ENCODE results near the gene ARHGAP33.

Gene ARHGAP33

GRCh38 chr19:35732540-35733179, 42.7 kb upstream of the ARHGAP33 start:
- Histone ChIP-seq H3K27me3 (ENCODE audit: control insufficient read depth, insufficient read depth, low read length) (no peaks in the 10 kb centered on the region), H3K4me3 (ENCODE audit: low read depth, low read length) (no peak overlapping the region), H3K27ac (ENCODE audit: low read depth, low read length) (no peak overlapping the region), H3K36me3 (ENCODE audit: control insufficient read depth, insufficient read depth, low read length) (peaks cover 92% of the 10 kb centered on the region), H3K9me3 (ENCODE audit: control insufficient read depth, insufficient read depth, low read depth, low read length) (no peaks in the 10 kb centered on the region), H3K9ac (ENCODE audit: low read length) (no peak overlapping the region), H3K4me1 (ENCODE audit: control insufficient read depth, insufficient read depth, low read length) (no peaks in the 10 kb centered on the region)

- no peaks in the 10 kb centered on the region for H3K9me3 ChIP-seq (ENCODE audit: control insufficient read depth, insufficient read depth, low read depth, low read length)
- H3K27ac ChIP-seq (ENCODE audit: low read depth, low read length): no peak overlapping the region
- no peaks in the 10 kb centered on the region for H3K27me3 ChIP-seq (ENCODE audit: control insufficient read depth, insufficient read depth, low read length)
- no peak overlapping the region for H3K4me3 ChIP-seq (ENCODE audit: low read depth, low read length)
- no peaks in the 10 kb centered on the region for H3K4me1 ChIP-seq (ENCODE audit: control insufficient read depth, insufficient read depth, low read length)
- peaks cover 92% of the 10 kb centered on the region for H3K36me3 ChIP-seq (ENCODE audit: control insufficient read depth, insufficient read depth, low read length)
- no peak overlapping the region for H3K9ac ChIP-seq (ENCODE audit: low read length)
These were observed 41.9 kb upstream of the ARHGAP33 start for GRCh38 chr19:35733180-35734125.

GRCh38 chr19:35734273-35734672, 41.1 kb upstream of the ARHGAP33 start:
- H3K27ac ChIP-seq (ENCODE audit: low read depth, low read length): no peak overlapping the region
- H3K9ac ChIP-seq (ENCODE audit: low read length): no peak overlapping the region
- H3K4me1 ChIP-seq (ENCODE audit: control insufficient read depth, insufficient read depth, low read length): no peaks in the 10 kb centered on the region
- H3K27me3 ChIP-seq (ENCODE audit: control insufficient read depth, insufficient read depth, low read length): no peaks in the 10 kb centered on the region
- no peak overlapping the region for H3K4me3 ChIP-seq (ENCODE audit: low read depth, low read length)
- peaks cover 90% of the 10 kb centered on the region for H3K36me3 ChIP-seq (ENCODE audit: control insufficient read depth, insufficient read depth, low read length)
- no peaks in the 10 kb centered on the region for H3K9me3 ChIP-seq (ENCODE audit: control insufficient read depth, insufficient read depth, low read depth, low read length)

- H3K4me3 ChIP-seq (ENCODE audit: low read depth, low read length): no peak overlapping the region
- H3K9me3 ChIP-seq (ENCODE audit: control insufficient read depth, insufficient read depth, low read depth, low read length): no peaks in the 10 kb centered on the region
- no peaks in the 10 kb centered on the region for H3K4me1 ChIP-seq (ENCODE audit: control insufficient read depth, insufficient read depth, low read length)
- H3K9ac ChIP-seq (ENCODE audit: low read length): no peak overlapping the region
- H3K27me3 ChIP-seq (ENCODE audit: control insufficient read depth, insufficient read depth, low read length): no peaks in the 10 kb centered on the region
- H3K27ac ChIP-seq (ENCODE audit: low read depth, low read length): no peak overlapping the region
- H3K36me3 ChIP-seq (ENCODE audit: control insufficient read depth, insufficient read depth, low read length): peaks cover 84% of the 10 kb centered on the region
These were observed 40.5 kb upstream of the ARHGAP33 start for GRCh38 chr19:35734889-35735288.

GRCh38 chr19:35736913-35737886, 38.2 kb upstream of the ARHGAP33 start:
- Histone ChIP-seq H3K36me3 (ENCODE audit: control insufficient read depth, insufficient read depth, low read length) (peaks cover 61% of the 10 kb centered on the region), H3K27me3 (ENCODE audit: control insufficient read depth, insufficient read depth, low read length) (no peaks in the 10 kb centered on the region), H3K27ac (ENCODE audit: low read depth, low read length) (no peak overlapping the region), H3K4me1 (ENCODE audit: control insufficient read depth, insufficient read depth, low read length) (no peaks in the 10 kb centered on the region), H3K9ac (ENCODE audit: low read length) (no peak overlapping the region), H3K9me3 (ENCODE audit: control insufficient read depth, insufficient read depth, low read depth, low read length) (no peaks in the 10 kb centered on the region), H3K4me3 (ENCODE audit: low read depth, low read length) (no peak overlapping the region)

GRCh38 chr19:35738021-35738886, 37.1 kb upstream of the ARHGAP33 start:
- Histone ChIP-seq H3K36me3 (ENCODE audit: control insufficient read depth, insufficient read depth, low read length) (peaks cover 53% of the 10 kb centered on the region), H3K9ac (ENCODE audit: low read length) (no peak overlapping the region), H3K27me3 (ENCODE audit: control insufficient read depth, insufficient read depth, low read length) (no peaks in the 10 kb centered on the region), H3K9me3 (ENCODE audit: control insufficient read depth, insufficient read depth, low read depth, low read length) (no peaks in the 10 kb centered on the region), H3K4me3 (ENCODE audit: low read depth, low read length) (no peak overlapping the region), H3K4me1 (ENCODE audit: control insufficient read depth, insufficient read depth, low read length) (no peaks in the 10 kb centered on the region), H3K27ac (ENCODE audit: low read depth, low read length) (no peak overlapping the region)

- H3K36me3 ChIP-seq (ENCODE audit: control insufficient read depth, insufficient read depth, low read length): peaks cover 47% of the 10 kb centered on the region
- H3K4me3 ChIP-seq (ENCODE audit: low read depth, low read length): no peak overlapping the region
- no peak overlapping the region for H3K9ac ChIP-seq (ENCODE audit: low read length)
- H3K9me3 ChIP-seq (ENCODE audit: control insufficient read depth, insufficient read depth, low read depth, low read length): no peaks in the 10 kb centered on the region
- no peaks in the 10 kb centered on the region for H3K4me1 ChIP-seq (ENCODE audit: control insufficient read depth, insufficient read depth, low read length)
- no peak overlapping the region for H3K27ac ChIP-seq (ENCODE audit: low read depth, low read length)
- H3K27me3 ChIP-seq (ENCODE audit: control insufficient read depth, insufficient read depth, low read length): no peaks in the 10 kb centered on the region
These were observed 36.5 kb upstream of the ARHGAP33 start for GRCh38 chr19:35738887-35739229.

- Histone ChIP-seq H3K9ac (ENCODE audit: low read length) (peak overlapping the region; percentile 57), H3K4me3 (ENCODE audit: low read depth, low read length) (peak overlapping the region; percentile 81), H3K9me3 (ENCODE audit: control insufficient read depth, insufficient read depth, low read depth, low read length) (no peaks in the 10 kb centered on the region), H3K27me3 (ENCODE audit: control insufficient read depth, insufficient read depth, low read length) (no peaks in the 10 kb centered on the region), H3K4me1 (ENCODE audit: control insufficient read depth, insufficient read depth, low read length) (peaks cover 5% of the 10 kb centered on the region), H3K36me3 (ENCODE audit: control insufficient read depth, insufficient read depth, low read length) (peaks cover 41% of the 10 kb centered on the region), H3K27ac (ENCODE audit: low read depth, low read length) (no peak overlapping the region)
These were observed 35.9 kb upstream of the ARHGAP33 start for GRCh38 chr19:35739275-35740107.

GRCh38 chr19:35740108-35740422, 35.3 kb upstream of the ARHGAP33 start:
- peaks cover 35% of the 10 kb centered on the region for H3K36me3 ChIP-seq (ENCODE audit: control insufficient read depth, insufficient read depth, low read length)
- H3K9ac ChIP-seq (ENCODE audit: low read length): peak overlapping the region; percentile 57
- H3K27ac ChIP-seq (ENCODE audit: low read depth, low read length): no peak overlapping the region
- H3K4me3 ChIP-seq (ENCODE audit: low read depth, low read length): peak overlapping the region; percentile 81
- peaks cover 6% of the 10 kb centered on the region for H3K4me1 ChIP-seq (ENCODE audit: control insufficient read depth, insufficient read depth, low read length)
- no peaks in the 10 kb centered on the region for H3K27me3 ChIP-seq (ENCODE audit: control insufficient read depth, insufficient read depth, low read length)
- H3K9me3 ChIP-seq (ENCODE audit: control insufficient read depth, insufficient read depth, low read depth, low read length): no peaks in the 10 kb centered on the region

All from HUES6 (cell line).